Spleen (tissue), 7 donors: ENCODE results near the gene ARAP3.

Experiments
- POLR2A ChIP-seq, 3 donors: fragments of 450-650 bp; IDR thresholded peaks; one replicate each; pipeline ENCODE4 v1.5.1; 2017; ENCODE audit warnings: antibody characterized with exemption in 3 of 3, mild to moderate bottlenecking in 1 of 3
- POLR2AphosphoS5 ChIP-seq, 3 donors: sonication (generic); formaldehyde crosslinking; IDR thresholded peaks; one replicate each; pipeline ENCODE4 v1.5.1; 2017; ENCODE audit warnings: antibody characterized with exemption in 3 of 3
- TF ChIP-seq, protein P1 (sequence below), 11 experiments: fragments of 200-600 bp in 7 of 11; fragments of 450-650 bp in 4 of 11; sonication (generic) in 4 of 11; IDR thresholded peaks in 8 of 11; conservative IDR thresholded peaks in 3 of 11; 1 replicate in 7 of 11; 2 replicates in 4 of 11; pipeline versions ENCODE4 v1.4.0 to v1.8.0; 2016 to 2021; ENCODE audit warnings: antibody characterized with exemption in 11 of 11, inconsistent platforms in 4 of 11, mild to moderate bottlenecking in 1 of 11
- donor health status: DM: no; HTN: no; CAD: no; lungs with moderate emphysema.
- donor health status: DM: no; HTN: no; CAD: no.
- donor health status: DM: no; HTN: no; CAD: no.

DNA sequence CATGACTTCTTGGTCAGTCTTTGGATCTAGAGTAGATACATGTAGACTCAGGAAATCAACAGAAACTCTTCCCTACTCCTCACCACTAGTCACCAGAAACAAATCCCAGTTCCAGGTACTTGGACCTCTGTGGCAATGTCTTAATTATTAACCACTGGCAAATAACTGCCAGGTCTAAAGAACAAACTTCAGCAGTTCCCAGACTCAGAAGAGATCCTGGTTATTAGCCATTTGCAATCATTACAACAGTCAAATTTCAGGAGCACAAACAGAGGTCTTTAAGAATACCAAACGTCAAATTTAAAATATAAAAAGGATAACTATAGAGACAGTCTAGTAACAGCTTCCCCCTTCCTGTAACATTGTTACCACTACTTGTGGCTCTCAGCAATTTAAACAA, 73.5 kb downstream of the ARAP3 start:
- TF ChIP-seq, protein P1, sequence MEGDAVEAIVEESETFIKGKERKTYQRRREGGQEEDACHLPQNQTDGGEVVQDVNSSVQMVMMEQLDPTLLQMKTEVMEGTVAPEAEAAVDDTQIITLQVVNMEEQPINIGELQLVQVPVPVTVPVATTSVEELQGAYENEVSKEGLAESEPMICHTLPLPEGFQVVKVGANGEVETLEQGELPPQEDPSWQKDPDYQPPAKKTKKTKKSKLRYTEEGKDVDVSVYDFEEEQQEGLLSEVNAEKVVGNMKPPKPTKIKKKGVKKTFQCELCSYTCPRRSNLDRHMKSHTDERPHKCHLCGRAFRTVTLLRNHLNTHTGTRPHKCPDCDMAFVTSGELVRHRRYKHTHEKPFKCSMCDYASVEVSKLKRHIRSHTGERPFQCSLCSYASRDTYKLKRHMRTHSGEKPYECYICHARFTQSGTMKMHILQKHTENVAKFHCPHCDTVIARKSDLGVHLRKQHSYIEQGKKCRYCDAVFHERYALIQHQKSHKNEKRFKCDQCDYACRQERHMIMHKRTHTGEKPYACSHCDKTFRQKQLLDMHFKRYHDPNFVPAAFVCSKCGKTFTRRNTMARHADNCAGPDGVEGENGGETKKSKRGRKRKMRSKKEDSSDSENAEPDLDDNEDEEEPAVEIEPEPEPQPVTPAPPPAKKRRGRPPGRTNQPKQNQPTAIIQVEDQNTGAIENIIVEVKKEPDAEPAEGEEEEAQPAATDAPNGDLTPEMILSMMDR (IDR thresholded peaks at IDR 0.05 in 8 of 11, conservative IDR thresholded peaks at IDR 0.05 in 3 of 11) = no peak
- TF ChIP-seq POLR2A (IDR thresholded peaks at IDR 0.05) (no peak), POLR2AphosphoS5 (IDR thresholded peaks at IDR 0.05) (no peak)
